Fibroblast of lung (primary cell): ENCODE data around the gene APBA1. TPM values are rescaled to one million over a fixed set of nuclear protein-coding genes. Genes with fewer than 3 reads are reported as not detected.

Experiments used
- DNase-seq, 2 donors: peaks; one replicate each; pipeline versions ENCODE4 v3.0.0 to v3.0.0-alpha.2; 2010; ENCODE audit warnings: low read depth in 2 of 2
- H2AFZ ChIP-seq: 2 replicates; pipeline ENCODE4 v1.5.1; 2012; ENCODE audit warnings: low read length, control low read depth, inconsistent platforms
- H3K27ac ChIP-seq: 2 replicates; pipeline ENCODE4 v1.5.1; 2011; ENCODE audit warnings: low read length, control low read depth; ENCODE audit not compliant: insufficient read depth
- H3K27me3 ChIP-seq: 2 replicates; pipeline ENCODE4 v1.5.1; 2011; ENCODE audit warnings: mild to moderate bottlenecking, low read length; ENCODE audit not compliant: control insufficient read depth, insufficient read depth
- H3K36me3 ChIP-seq: 2 replicates; pipeline ENCODE4 v1.5.1; 2011; ENCODE audit warnings: low read length; ENCODE audit not compliant: control insufficient read depth, insufficient read depth
- H3K4me1 ChIP-seq: 2 replicates; pipeline ENCODE4 v1.5.1; 2011; ENCODE audit warnings: low read length; ENCODE audit not compliant: control insufficient read depth, insufficient read depth; ENCODE audit errors: extremely low read depth
- H3K4me2 ChIP-seq: 2 replicates; pipeline ENCODE4 v1.5.1; 2011; ENCODE audit warnings: low read length, control low read depth; ENCODE audit not compliant: insufficient read depth; ENCODE audit errors: extremely low read depth
- H3K4me3 ChIP-seq, 4 experiments: fragments of 200-600 bp in 1 of 4; sonication (generic) in 1 of 4; replicated peaks in 1 of 4; 2 replicates each; pipeline ENCODE4 v1.5.1; 2011 to 2016; ENCODE audit warnings: low read length in 4 of 4, low read depth in 3 of 4, mild to moderate bottlenecking in 3 of 4, control low read depth in 2 of 4, inconsistent platforms in 1 of 4, mixed read lengths in 1 of 4; ENCODE audit not compliant: insufficient read depth in 1 of 4; ENCODE audit errors: control extremely low read depth in 1 of 4
- H3K79me2 ChIP-seq: 2 replicates; pipeline ENCODE4 v1.5.1; 2012; ENCODE audit warnings: mild to moderate bottlenecking, low read length, inconsistent platforms; ENCODE audit not compliant: control insufficient read depth, insufficient read depth
- H3K9ac ChIP-seq: 2 replicates; pipeline ENCODE4 v1.5.1; 2011; ENCODE audit warnings: mild to moderate bottlenecking, low read length, control low read depth; ENCODE audit not compliant: insufficient read depth
- H3K9me3 ChIP-seq: 2 replicates; pipeline ENCODE4 v1.5.1; 2012; ENCODE audit warnings: low read depth, low read length; ENCODE audit not compliant: control insufficient read depth, insufficient read depth
- H4K20me1 ChIP-seq: 2 replicates; pipeline ENCODE4 v1.5.1; 2011; ENCODE audit warnings: low read length; ENCODE audit not compliant: control insufficient read depth, insufficient read depth; ENCODE audit errors: extremely low read depth
- CTCF ChIP-seq, 2 donors: IDR thresholded peaks in 1 of 2; conservative IDR thresholded peaks in 1 of 2; 1 replicate in 1 of 2; 2 replicates in 1 of 2; pipeline ENCODE4 v1.5.1; 2011 to 2012; ENCODE audit warnings: low read length in 2 of 2, control low read depth in 1 of 2, inconsistent platforms in 1 of 2, low read depth in 1 of 2, mild to moderate bottlenecking in 1 of 2
- EZH2 ChIP-seq: IDR thresholded peaks from 2 replicates; pipeline ENCODE4 v1.5.1; 2012; ENCODE audit warnings: low read length, control low read depth, mild to moderate bottlenecking; ENCODE audit errors: missing control alignments
- polyA plus RNA-seq, 2 donors: library from polyadenylated mRNA; depleted of rRNA in 1 of 2; stranded (reverse) in 1 of 2; unstranded in 1 of 2; fragments of >200 nt; gene quantifications; 2 replicates each; pipeline ENCODE4 v1.2.1, GENCODE V29; 2011 to 2012; ENCODE audit warnings: missing spikeins in 1 of 2
- total RNA-seq: library from RNA; depleted of rRNA; stranded (reverse); fragments of >200 nt; gene quantifications from 2 replicates; pipeline ENCODE4 v1.2.1, GENCODE V29; 2014

APBA1 gene
- total and polyA plus RNA-seq, 2 donors (not counting 1 experiment from before 2014, with no cell fraction given), result 5.0 to 8.8 TPM

GRCh38 chr9:69637193-69637816, 34.9 kb downstream of the APBA1 start:
- Histone ChIP-seq H3K4me2 (peak overlapping the region; percentile 0), H3K9me3 (no peaks in the 10 kb centered on the region), H3K4me1 (no peaks in the 10 kb centered on the region), H3K27ac (no peak overlapping the region), H3K79me2 (no peaks in the 10 kb centered on the region), H3K9ac (no peak overlapping the region), H3K36me3 (no peaks in the 10 kb centered on the region), H3K27me3 (no peaks in the 10 kb centered on the region), H3K4me3 (no peak overlapping the region), H2AFZ (no peak overlapping the region), H4K20me1 (no peaks in the 10 kb centered on the region)
- no peak for TF ChIP-seq CTCF (conservative IDR thresholded peaks at IDR 0.05 in 1 of 2, IDR thresholded peaks at IDR 0.05 in 1 of 2; ENCODE audit: low read depth in 1 of 2, low read length in 2 of 2)
- TF ChIP-seq EZH2, result no peak
- DNase-seq, result peak in 1 of 2 donors; percentile 28

GRCh38 chr9:69633716-69634115, 38.5 kb downstream of the APBA1 start:
- Histone ChIP-seq H2AFZ (no peak overlapping the region), H3K9me3 (no peaks in the 10 kb centered on the region), H3K4me2 (no peak overlapping the region), H3K79me2 (no peaks in the 10 kb centered on the region), H3K4me3 (no peak overlapping the region), H3K27ac (no peak overlapping the region), H3K9ac (no peak overlapping the region), H3K4me1 (no peaks in the 10 kb centered on the region), H3K27me3 (no peaks in the 10 kb centered on the region), H4K20me1 (no peaks in the 10 kb centered on the region), H3K36me3 (no peaks in the 10 kb centered on the region)
- DNase-seq, result no peak
- TF ChIP-seq CTCF (conservative IDR thresholded peaks at IDR 0.05 in 1 of 2, IDR thresholded peaks at IDR 0.05 in 1 of 2; ENCODE audit: low read depth in 1 of 2, low read length in 2 of 2) (no peak), EZH2 (no peak)

- no peak overlapping the region for H2AFZ ChIP-seq
- TF ChIP-seq CTCF (conservative IDR thresholded peaks at IDR 0.05 in 1 of 2, IDR thresholded peaks at IDR 0.05 in 1 of 2; ENCODE audit: low read depth in 1 of 2, low read length in 2 of 2), result no peak
- no peak for TF ChIP-seq EZH2
- no peak for DNase-seq
Measured at GRCh38 chr9:69632768-69633167, 39.4 kb downstream of the APBA1 start.

More at GRCh38 chr9:69632768-69633167, 39.4 kb downstream of the APBA1 start:
- Histone ChIP-seq H3K9ac (no peak overlapping the region), H3K27me3 (no peaks in the 10 kb centered on the region), H3K27ac (no peak overlapping the region), H3K36me3 (no peaks in the 10 kb centered on the region), H3K4me1 (no peaks in the 10 kb centered on the region), H3K9me3 (no peaks in the 10 kb centered on the region), H3K4me3 (no peak overlapping the region), H3K79me2 (no peaks in the 10 kb centered on the region), H3K4me2 (no peak overlapping the region), H4K20me1 (no peaks in the 10 kb centered on the region)
